Measurements from ENCODE around the gene DCD.
A peak's percentile ranks its signal among the peaks of the same experiment; 100 is the strongest.

DCD gene

GRCh38 chr12:54648265-54648664 is at the start of gene DCD:
Gene DCD, minus strand, starts transcription at chr12:54648365. Its CDS starts 62 bp downstream, at chr12:54648303.
- no peak for TF ChIP-seq CTCF (conservative IDR thresholded peaks at IDR 0.05)
- no peak for TF ChIP-seq ZFX (IDR thresholded peaks at IDR 0.05)
- H3K27ac ChIP-seq = no peak within 1 kb of the TSS

- H3K27ac ChIP-seq = no peak overlapping the region
- TF ChIP-seq CTCF (conservative IDR thresholded peaks at IDR 0.05) = no peak
- no peak for TF ChIP-seq ZFX (IDR thresholded peaks at IDR 0.05)
These were observed 49.7 kb upstream of the DCD start for GRCh38 chr12:54697851-54698250.

GRCh38 chr12:54692353-54692752 is 44.2 kb upstream of the DCD start:
- H3K27ac ChIP-seq = no peak overlapping the region
- TF ChIP-seq CTCF (conservative IDR thresholded peaks at IDR 0.05) = no peak
- TF ChIP-seq ZFX (IDR thresholded peaks at IDR 0.05) = no peak

- peak; percentile 44 for TF ChIP-seq CTCF (conservative IDR thresholded peaks at IDR 0.05)
- TF ChIP-seq ZFX (IDR thresholded peaks at IDR 0.05) = no peak
- H3K27ac ChIP-seq = no peak overlapping the region
These were observed 41.8 kb upstream of the DCD start for GRCh38 chr12:54689984-54690383.

- TF ChIP-seq CTCF (conservative IDR thresholded peaks at IDR 0.05) = no peak
- TF ChIP-seq ZFX (IDR thresholded peaks at IDR 0.05) = no peak
- no peak overlapping the region for H3K27ac ChIP-seq
These were observed 40.8 kb upstream of the DCD start for GRCh38 chr12:54689034-54689372.

- no peak for TF ChIP-seq CTCF (conservative IDR thresholded peaks at IDR 0.05)
- TF ChIP-seq ZFX (IDR thresholded peaks at IDR 0.05) = no peak
- H3K27ac ChIP-seq = no peak overlapping the region
These were observed 40.3 kb upstream of the DCD start for GRCh38 chr12:54688309-54689033.

- TF ChIP-seq CTCF (conservative IDR thresholded peaks at IDR 0.05) (no peak), ZFX (IDR thresholded peaks at IDR 0.05) (no peak)
- peak overlapping the region; percentile 39 for H3K27ac ChIP-seq
These were observed 36.8 kb upstream of the DCD start for GRCh38 chr12:54684636-54685630.
